ENCODE results near the gene CERK.

CERK gene

GRCh38 chr22:46703996-46704370 is 34.1 kb downstream of the CERK start:
- no peak overlapping the region for H3K27ac ChIP-seq (ENCODE audit: extremely low read depth, low read depth, low read length)
- no peak overlapping the region for H3K4me3 ChIP-seq (ENCODE audit: low read depth, low read length)
- CTCF ChIA-PET, result no interaction called here
- peaks cover 16 to 88% of the 10 kb centered on the region in 2 experiments for H3K36me3 ChIP-seq (ENCODE audit: control insufficient read depth in 2 of 2, insufficient read depth in 1 of 2, low read length in 2 of 2)
- H3K4me1 ChIP-seq (ENCODE audit: control insufficient read depth, insufficient read depth, low read length), result no peaks in the 10 kb centered on the region
- POLR2A ChIA-PET, result no interaction called here
- TF ChIP-seq ZNF292 (tag by site-specific recombination; IDR thresholded peaks at IDR 0.05; ENCODE audit: borderline replicate concordance, low read depth) (no peak), ZBTB44 (tag by site-specific recombination; IDR thresholded peaks at IDR 0.05) (no peak), ZNF561 (tag by site-specific recombination; IDR thresholded peaks at IDR 0.05; ENCODE audit: borderline replicate concordance) (no peak), ZNF707 (tag by site-specific recombination; IDR thresholded peaks at IDR 0.05) (no peak), ZBTB8A (tag by site-specific recombination; IDR thresholded peaks at IDR 0.05) (no peak), ZNF112 (tag by site-specific recombination; IDR thresholded peaks at IDR 0.05) (no peak), ZNF138 (tag by site-specific recombination; IDR thresholded peaks at IDR 0.05; ENCODE audit: borderline replicate concordance) (no peak), PRDM4 (tag by site-specific recombination; IDR thresholded peaks at IDR 0.05) (no peak), ZNF747 (tag by site-specific recombination; IDR thresholded peaks at IDR 0.05) (no peak), ZNF155 (tag by site-specific recombination; IDR thresholded peaks at IDR 0.05) (no peak), ZNF664 (tag by site-specific recombination; IDR thresholded peaks at IDR 0.05) (no peak), ZNF529 (tag by site-specific recombination; IDR thresholded peaks at IDR 0.05; ENCODE audit: insufficient replicate concordance) (no peak), ZNF148 (tag by site-specific recombination; IDR thresholded peaks at IDR 0.05; ENCODE audit: borderline replicate concordance) (no peak)
- H3K9me3 ChIP-seq (ENCODE audit: control insufficient read depth, insufficient read depth, low read depth, low read length), result no peaks in the 10 kb centered on the region; the same call in 1 of the 2 replicates

- H3K9me3 ChIP-seq (ENCODE audit: control insufficient read depth, insufficient read depth, low read depth, low read length), result no peaks in the 10 kb centered on the region; the same call in 1 of the 2 replicates
- H3K4me1 ChIP-seq (ENCODE audit: control insufficient read depth, insufficient read depth, low read length), result no peaks in the 10 kb centered on the region
- no peak overlapping the region for H3K27ac ChIP-seq (ENCODE audit: extremely low read depth, low read depth, low read length)
- POLR2A ChIA-PET, result interaction anchor here (1.2 kb wide), 1 partner anchor 140 kb away, joined by 3 read pairs; no protein-coding TSS in a partner anchor
- no peak overlapping the region for H3K4me3 ChIP-seq (ENCODE audit: low read depth, low read length)
- CTCF ChIA-PET, result no interaction called here
- H3K36me3 ChIP-seq (ENCODE audit: control insufficient read depth in 2 of 2, insufficient read depth in 1 of 2, low read length in 2 of 2), result peaks cover 22 to 86% of the 10 kb centered on the region in 2 experiments
- no peak for TF ChIP-seq ZNF366 (tag by site-specific recombination; conservative IDR thresholded peaks at IDR 0.05)
- TF ChIP-seq ZSCAN30 (tag by site-specific recombination; IDR thresholded peaks at IDR 0.05), result no peak
- TF ChIP-seq EGR2 (tag by site-specific recombination; IDR thresholded peaks at IDR 0.05; ENCODE audit: low read depth), result 0 out of 2 replicates have a peak, but pooled peaks have one; percentile 24
- no peak for TF ChIP-seq ZNF398 (tag by site-specific recombination; IDR thresholded peaks at IDR 0.05)
- no peak for TF ChIP-seq ZNF544 (tag by site-specific recombination; IDR thresholded peaks at IDR 0.05)
- TF ChIP-seq ZSCAN4 (tag by site-specific recombination; IDR thresholded peaks at IDR 0.05), result no peak
- TF ChIP-seq ZNF169 (tag by site-specific recombination; IDR thresholded peaks at IDR 0.05), result no peak
- no peak for TF ChIP-seq ZSCAN18 (tag by site-specific recombination; IDR thresholded peaks at IDR 0.05)
- no peak for TF ChIP-seq ZNF324 (tag by site-specific recombination; IDR thresholded peaks at IDR 0.05)
- TF ChIP-seq ZIC2 (tag by site-specific recombination; IDR thresholded peaks at IDR 0.05), result peak; percentile 69
Observed at GRCh38 chr22:46703171-46703995, 34.7 kb downstream of the CERK start.

Data from HEK293 (cell line).